GM20000 (cell line): Measurements from ENCODE around the gene RAN.
"Not testable (repeated sequence)": the region's sequence is repeated elsewhere in the genome, so short reads cannot be mapped to it uniquely, and the experiment has no call there.

Experiments
- DNase-seq: peaks from one replicate; pipeline ENCODE4 v3.0.0; 2012; ENCODE audit warnings: low spot score
- CTCF ChIP-seq: IDR thresholded peaks from 2 replicates; pipeline ENCODE4 v1.5.1; 2012; ENCODE audit warnings: mild to moderate bottlenecking, control low read depth; ENCODE audit errors: extremely low read depth, missing control alignments

RAN gene

GRCh38 chr12:130881046-130881445 lies 9.2 kb downstream of the RAN start:
- TF ChIP-seq CTCF: no peak
- no peak for DNase-seq

- no peak for TF ChIP-seq CTCF
- DNase-seq: no peak
Measured at GRCh38 chr12:130881548-130881947, 9.7 kb downstream of the RAN start.

- DNase-seq: not testable (repeated sequence)
Measured at GRCh38 chr12:130887190-130887589, 15.3 kb downstream of the RAN start.

- no peak for TF ChIP-seq CTCF
- DNase-seq: no peak
Measured at GRCh38 chr12:130904064-130904463, 32.2 kb downstream of the RAN start.

GRCh38 chr12:130904936-130905455 lies 33.1 kb downstream of the RAN start:
- DNase-seq: not testable (repeated sequence)

- no peak for TF ChIP-seq CTCF
- no peak for DNase-seq
Measured at GRCh38 chr12:130909111-130909510, 37.2 kb downstream of the RAN start.

- TF ChIP-seq CTCF: no peak
- no peak for DNase-seq
Measured at GRCh38 chr12:130911193-130911592, 39.3 kb downstream of the RAN start.

GRCh38 chr12:130911933-130912332 lies 40.1 kb downstream of the RAN start:
- TF ChIP-seq CTCF: no peak
- no peak for DNase-seq
